ENCODE measurements around the gene ULK4. TPM values are rescaled to one million over a fixed set of nuclear protein-coding genes. Genes with fewer than 3 reads are reported as not detected.

ULK4 gene
- polyA plus RNA-seq, 1 of the 3 experiments (the other 2 are of a cell fraction) = 6.2 TPM

GRCh38 chr3:41304593-41304992 is 657.3 kb downstream of the ULK4 start:
- Histone ChIP-seq H3K79me2 (ENCODE audit: insufficient read depth) (no peaks in the 10 kb centered on the region), H3K9ac (no peak overlapping the region), H3K9me2 (no peaks in the 10 kb centered on the region), H3K4me3 (ENCODE audit: low read depth in 2 of 2, low read length in 1 of 2) (no peak overlapping the region), H3F3A (replicated peaks; ENCODE audit: insufficient read depth) (peaks cover 8% of the 10 kb centered on the region), H3K4me1 (ENCODE audit: control insufficient read depth in 1 of 2, insufficient read depth in 2 of 2, low read depth in 1 of 2, low read length in 1 of 2) (peaks cover 0 to 40% of the 10 kb centered on the region in 2 experiments; a peak in 3 of 4 replicates), H3K27me3 (ENCODE audit: insufficient read depth) (no peaks in the 10 kb centered on the region), H3K9me3 (no peaks in the 10 kb centered on the region), H3K36me3 (replicated peaks in 1 of 2; ENCODE audit: control insufficient read depth in 1 of 2, insufficient read depth in 2 of 2, low read length in 1 of 2) (no peaks in the 10 kb centered on the region), H4K20me1 (ENCODE audit: insufficient read depth) (no peaks in the 10 kb centered on the region), H3K4me2 (no peak overlapping the region), H2AFZ (ENCODE audit: low read depth) (no peak overlapping the region), H3K27ac (ENCODE audit: low read depth in 2 of 2, low read length in 1 of 2) (peak overlapping the region in 1 of 2 experiments; percentile 89; a peak in 2 of 4 replicates)
- ChIA-PET POLR2A (no interaction called here), CTCF (interaction anchor here (0.6 to 1.6 kb wide), 3 partner anchors 48 to 810 kb away, joined by 3 to 6 read pairs (median 3); no protein-coding TSS in a partner anchor)
- WGBS (ENCODE audit: low lambda C conversion rate) = 34% methylated on average over 2 of the region's 2 CpGs
- DNase-seq = peak; percentile 52
- TF ChIP-seq GABPA (IDR thresholded peaks at IDR 0.05; ENCODE audit: low read depth) (no peak), EZH2phosphoT487 (IDR thresholded peaks at IDR 0.05; ENCODE audit: borderline replicate concordance, low read depth) (no peak), MEF2A (IDR thresholded peaks at IDR 0.05; ENCODE audit: borderline replicate concordance, low read depth) (no peak), USF2 (IDR thresholded peaks at IDR 0.05; ENCODE audit: borderline replicate concordance, low read depth, low read length) (no peak), RAD21 (IDR thresholded peaks at IDR 0.05; ENCODE audit: low read length) (peak; percentile 21; the same call in 1 of the 2 replicates), PBX3 (IDR thresholded peaks at IDR 0.05) (no peak), MAX (IDR thresholded peaks at IDR 0.05; ENCODE audit: low read depth) (no peak), FOXJ3 (CRISPR knock-in tag; IDR thresholded peaks at IDR 0.05) (no peak), USF1 (IDR thresholded peaks at IDR 0.05; ENCODE audit: borderline replicate concordance, low read depth) (no peak), EP300 (IDR thresholded peaks at IDR 0.05; ENCODE audit: borderline replicate concordance in 1 of 2, low read depth in 1 of 2, low read length in 1 of 2) (peak in 1 of 2 experiments; percentile 56; a peak in 1 of 4 replicates), RXRA (IDR thresholded peaks at IDR 0.05; ENCODE audit: borderline replicate concordance, low read depth) (no peak)

- Histone ChIP-seq H3K4me2 (no peak overlapping the region), H3K4me1 (ENCODE audit: control insufficient read depth in 1 of 2, insufficient read depth in 2 of 2, low read depth in 1 of 2, low read length in 1 of 2) (peaks cover 0 to 30% of the 10 kb centered on the region in 2 experiments; a peak in 3 of 4 replicates), H3K9me2 (no peaks in the 10 kb centered on the region), H3F3A (replicated peaks; ENCODE audit: insufficient read depth) (peaks cover 5% of the 10 kb centered on the region), H3K27me3 (ENCODE audit: insufficient read depth) (no peaks in the 10 kb centered on the region), H3K9me3 (no peaks in the 10 kb centered on the region), H3K36me3 (replicated peaks in 1 of 2; ENCODE audit: control insufficient read depth in 1 of 2, insufficient read depth in 2 of 2, low read length in 1 of 2) (no peaks in the 10 kb centered on the region), H3K4me3 (ENCODE audit: low read depth in 2 of 2, low read length in 1 of 2) (no peak overlapping the region), H4K20me1 (ENCODE audit: insufficient read depth) (no peaks in the 10 kb centered on the region), H3K79me2 (ENCODE audit: insufficient read depth) (no peaks in the 10 kb centered on the region), H2AFZ (ENCODE audit: low read depth) (no peak overlapping the region), H3K27ac (ENCODE audit: low read depth in 2 of 2, low read length in 1 of 2) (peak overlapping the region in 1 of 2 experiments; percentile 62; a peak in 1 of 4 replicates), H3K9ac (no peak overlapping the region)
- WGBS (ENCODE audit: low lambda C conversion rate) = 43% methylated on average over 4 of the region's 4 CpGs
- POLR2A ChIA-PET = no interaction called here
- CTCF ChIA-PET = no interaction called here
- peak; percentile 60 for DNase-seq
- TF ChIP-seq RCOR1 (IDR thresholded peaks at IDR 0.05; ENCODE audit: low read length) (peak; percentile 93), GATA2 (CRISPR knock-in tag; IDR thresholded peaks at IDR 0.05) (peak; percentile 25; the same call in 1 of the 2 replicates), PBX3 (IDR thresholded peaks at IDR 0.05) (peak; percentile 45; the same call in 1 of the 2 replicates), MEF2A (IDR thresholded peaks at IDR 0.05; ENCODE audit: borderline replicate concordance, low read depth) (no peak), ZBTB33 (IDR thresholded peaks at IDR 0.05; ENCODE audit: borderline replicate concordance, low read depth) (no peak), GABPA (IDR thresholded peaks at IDR 0.05; ENCODE audit: low read depth) (no peak), EP300 (IDR thresholded peaks at IDR 0.05; ENCODE audit: borderline replicate concordance in 1 of 2, low read depth in 1 of 2, low read length in 1 of 2) (peak in 1 of 2 experiments; percentile 74; a peak in 1 of 4 replicates), REST (IDR thresholded peaks at IDR 0.05; ENCODE audit: low read depth, low read length) (no peak)
These were observed 659.6 kb downstream of the ULK4 start for GRCh38 chr3:41302295-41302694.
